Gastroesophageal sphincter (tissue), 3 donors: ENCODE measurements around the gene MYG1.

Experiments used
- EP300 ChIP-seq: sonication (generic); formaldehyde crosslinking; IDR thresholded peaks from one replicate; pipeline ENCODE4 v1.6.1; 2017; ENCODE audit warnings: antibody characterized with exemption, mild to moderate bottlenecking
- POLR2A ChIP-seq, 2 donors: fragments of 450-650 bp; IDR thresholded peaks; one replicate each; pipeline ENCODE4 v1.6.1; 2017; ENCODE audit warnings: antibody characterized with exemption in 2 of 2, mild to moderate bottlenecking in 2 of 2, moderate library complexity in 1 of 2
- POLR2AphosphoS5 ChIP-seq: sonication (generic); formaldehyde crosslinking; IDR thresholded peaks from one replicate; pipeline ENCODE4 v1.6.1; 2017; ENCODE audit warnings: antibody characterized with exemption
- TF ChIP-seq, protein P1 (sequence below), 4 experiments: fragments of 200-600 bp in 2 of 4; fragments of 450-650 bp in 2 of 4; sonication (generic) in 1 of 4; IDR thresholded peaks; one replicate each; pipeline ENCODE4 v1.5.1; 2017 to 2019; ENCODE audit warnings: antibody characterized with exemption in 4 of 4, mild to moderate bottlenecking in 2 of 4, moderate library complexity in 2 of 4

GRCh38 chr12:53290661-53291060, 8.8 kb upstream of the MYG1 start:
- TF ChIP-seq, protein P1, sequence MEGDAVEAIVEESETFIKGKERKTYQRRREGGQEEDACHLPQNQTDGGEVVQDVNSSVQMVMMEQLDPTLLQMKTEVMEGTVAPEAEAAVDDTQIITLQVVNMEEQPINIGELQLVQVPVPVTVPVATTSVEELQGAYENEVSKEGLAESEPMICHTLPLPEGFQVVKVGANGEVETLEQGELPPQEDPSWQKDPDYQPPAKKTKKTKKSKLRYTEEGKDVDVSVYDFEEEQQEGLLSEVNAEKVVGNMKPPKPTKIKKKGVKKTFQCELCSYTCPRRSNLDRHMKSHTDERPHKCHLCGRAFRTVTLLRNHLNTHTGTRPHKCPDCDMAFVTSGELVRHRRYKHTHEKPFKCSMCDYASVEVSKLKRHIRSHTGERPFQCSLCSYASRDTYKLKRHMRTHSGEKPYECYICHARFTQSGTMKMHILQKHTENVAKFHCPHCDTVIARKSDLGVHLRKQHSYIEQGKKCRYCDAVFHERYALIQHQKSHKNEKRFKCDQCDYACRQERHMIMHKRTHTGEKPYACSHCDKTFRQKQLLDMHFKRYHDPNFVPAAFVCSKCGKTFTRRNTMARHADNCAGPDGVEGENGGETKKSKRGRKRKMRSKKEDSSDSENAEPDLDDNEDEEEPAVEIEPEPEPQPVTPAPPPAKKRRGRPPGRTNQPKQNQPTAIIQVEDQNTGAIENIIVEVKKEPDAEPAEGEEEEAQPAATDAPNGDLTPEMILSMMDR (IDR thresholded peaks at IDR 0.05): no peak
- TF ChIP-seq POLR2AphosphoS5: no peak
- no peak for TF ChIP-seq EP300
- no peak for TF ChIP-seq POLR2A (IDR thresholded peaks at IDR 0.05)
